DND-41 (cell line): ENCODE results near the gene TIAL1.

Experiments
- ATAC-seq: fragments of 200-7000 bp; cut with Tn5 transposase; 3 replicates; pipeline ENCODE4 v1.9.1; 2021; ENCODE audit warnings: low read depth; ENCODE audit not compliant: insufficient read depth
- DNase-seq: peaks from one replicate; pipeline ENCODE4 v3.0.0-alpha.2; 2020
- H2AFZ ChIP-seq: 2 replicates; pipeline ENCODE4 v1.6.0; 2012; ENCODE audit warnings: low read depth, low read length
- H3K27ac ChIP-seq: 2 replicates; pipeline ENCODE4 v1.5.1; 2012; ENCODE audit warnings: low read length, inconsistent platforms
- H3K27me3 ChIP-seq: fragments of 200-600 bp; sonication (generic); 2 replicates; pipeline ENCODE4 v1.6.0; 2012; ENCODE audit warnings: low read length, mild to moderate bottlenecking, inconsistent platforms; ENCODE audit not compliant: insufficient read depth, poor library complexity
- H3K36me3 ChIP-seq: 2 replicates; pipeline ENCODE4 v1.5.1; 2012; ENCODE audit warnings: low read length, inconsistent platforms; ENCODE audit not compliant: insufficient read depth
- H3K4me1 ChIP-seq: 2 replicates; pipeline ENCODE4 v1.5.1; 2012; ENCODE audit warnings: mild to moderate bottlenecking, low read length; ENCODE audit not compliant: insufficient read depth
- H3K4me2 ChIP-seq: 2 replicates; pipeline ENCODE4 v1.6.0; 2012; ENCODE audit warnings: mild to moderate bottlenecking, moderate library complexity, low read length, inconsistent platforms; ENCODE audit not compliant: insufficient read depth
- H3K4me3 ChIP-seq, 2 experiments: fragments of 200-600 bp in 1 of 2; shearing (Covaris generic) in 1 of 2; 2 replicates each; pipeline ENCODE4 v1.5.1; 2012 to 2016; ENCODE audit warnings: inconsistent platforms in 2 of 2, low read length in 2 of 2, mild to moderate bottlenecking in 2 of 2, low read depth in 1 of 2, moderate library complexity in 1 of 2
- H3K79me2 ChIP-seq: 2 replicates; pipeline ENCODE4 v1.6.0; 2012; ENCODE audit warnings: low read length, inconsistent platforms; ENCODE audit not compliant: insufficient read depth
- H3K9ac ChIP-seq: 2 replicates; pipeline ENCODE4 v1.6.0; 2012; ENCODE audit warnings: low read depth, mild to moderate bottlenecking, inconsistent platforms, low read length, moderate library complexity
- H3K9me3 ChIP-seq: 2 replicates; pipeline ENCODE4 v1.5.1; 2012; ENCODE audit warnings: low read length, moderate library complexity, mild to moderate bottlenecking, inconsistent platforms; ENCODE audit not compliant: insufficient read depth, severe bottlenecking
- H4K20me1 ChIP-seq: 2 replicates; pipeline ENCODE4 v1.6.0; 2012; ENCODE audit warnings: low read length; ENCODE audit not compliant: insufficient read depth
- EZH2 ChIP-seq: IDR thresholded peaks from 3 replicates; pipeline ENCODE4 v1.6.1; 2012; ENCODE audit warnings: borderline replicate concordance, low read depth, mild to moderate bottlenecking, moderate library complexity, low read length, inconsistent platforms; ENCODE audit not compliant: severe bottlenecking
- TF ChIP-seq, protein P1 (sequence below): IDR thresholded peaks from 2 replicates; pipeline ENCODE4 v1.5.1; 2012; ENCODE audit warnings: borderline replicate concordance, low read length, moderate library complexity, mild to moderate bottlenecking; ENCODE audit not compliant: poor library complexity, severe bottlenecking; ENCODE audit errors: extremely low read depth

Gene TIAL1

DNA sequence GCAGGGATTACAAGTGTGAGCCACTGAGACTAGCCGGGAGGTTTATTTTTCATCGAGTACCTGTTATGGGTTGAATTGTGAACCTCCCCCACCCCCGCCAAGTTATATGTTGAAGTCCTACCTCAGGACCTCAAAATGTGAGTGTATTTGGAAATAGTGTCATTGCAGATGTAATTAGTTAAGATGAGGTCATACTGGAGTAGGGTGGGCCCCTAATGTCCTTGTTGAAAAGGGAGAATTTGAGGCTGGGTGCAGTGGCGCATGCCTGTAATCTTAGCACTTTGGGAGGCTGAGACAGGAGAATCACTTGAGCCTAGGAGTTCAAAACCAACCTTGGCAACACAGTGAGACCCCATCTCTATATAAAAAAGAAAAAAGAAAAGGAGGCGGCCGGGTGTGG, 43.6 kb upstream of the TIAL1 start:
- Histone ChIP-seq H4K20me1 (no peaks in the 10 kb centered on the region), H3K9ac (no peak overlapping the region), H3K36me3 (no peaks in the 10 kb centered on the region), H3K4me1 (no peaks in the 10 kb centered on the region), H3K27ac (no peak overlapping the region), H3K27me3 (peaks cover 5% of the 10 kb centered on the region), H3K79me2 (no peaks in the 10 kb centered on the region), H2AFZ (no peak overlapping the region), H3K9me3 (peaks cover 5% of the 10 kb centered on the region), H3K4me2 (no peak overlapping the region), H3K4me3 (no peak overlapping the region)
- TF ChIP-seq EZH2, result no peak
- ATAC-seq (no peak), DNase-seq (no peak)

DNA sequence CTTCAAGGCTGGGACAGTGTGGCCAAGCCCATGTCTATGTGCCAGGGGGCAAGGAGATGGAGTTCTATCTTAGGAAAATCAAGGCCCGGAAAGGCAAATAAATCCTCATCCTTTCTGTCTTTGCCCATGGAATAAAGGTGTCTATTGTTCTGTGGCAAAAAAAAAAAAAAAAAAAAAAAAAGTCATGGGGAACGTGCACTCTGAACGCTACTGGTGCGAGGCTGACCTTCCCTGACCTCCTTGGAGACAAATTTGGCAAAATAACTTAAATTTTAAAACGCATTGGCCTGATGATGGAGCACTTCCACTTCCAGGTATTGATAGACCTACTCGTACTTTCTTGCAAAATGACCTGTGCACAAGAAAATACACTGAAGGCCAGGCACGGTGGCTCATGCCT, 42.2 kb upstream of the TIAL1 start:
- H3K4me3 ChIP-seq, result no peak overlapping the region
- H3K4me2 ChIP-seq, result no peak overlapping the region
- TF ChIP-seq, protein P1, sequence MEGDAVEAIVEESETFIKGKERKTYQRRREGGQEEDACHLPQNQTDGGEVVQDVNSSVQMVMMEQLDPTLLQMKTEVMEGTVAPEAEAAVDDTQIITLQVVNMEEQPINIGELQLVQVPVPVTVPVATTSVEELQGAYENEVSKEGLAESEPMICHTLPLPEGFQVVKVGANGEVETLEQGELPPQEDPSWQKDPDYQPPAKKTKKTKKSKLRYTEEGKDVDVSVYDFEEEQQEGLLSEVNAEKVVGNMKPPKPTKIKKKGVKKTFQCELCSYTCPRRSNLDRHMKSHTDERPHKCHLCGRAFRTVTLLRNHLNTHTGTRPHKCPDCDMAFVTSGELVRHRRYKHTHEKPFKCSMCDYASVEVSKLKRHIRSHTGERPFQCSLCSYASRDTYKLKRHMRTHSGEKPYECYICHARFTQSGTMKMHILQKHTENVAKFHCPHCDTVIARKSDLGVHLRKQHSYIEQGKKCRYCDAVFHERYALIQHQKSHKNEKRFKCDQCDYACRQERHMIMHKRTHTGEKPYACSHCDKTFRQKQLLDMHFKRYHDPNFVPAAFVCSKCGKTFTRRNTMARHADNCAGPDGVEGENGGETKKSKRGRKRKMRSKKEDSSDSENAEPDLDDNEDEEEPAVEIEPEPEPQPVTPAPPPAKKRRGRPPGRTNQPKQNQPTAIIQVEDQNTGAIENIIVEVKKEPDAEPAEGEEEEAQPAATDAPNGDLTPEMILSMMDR, result no peak
- no peak overlapping the region for H2AFZ ChIP-seq
- no peaks in the 10 kb centered on the region for H3K79me2 ChIP-seq
- no peaks in the 10 kb centered on the region for H3K9me3 ChIP-seq
- no peaks in the 10 kb centered on the region for H4K20me1 ChIP-seq
- no peak for ATAC-seq
- H3K36me3 ChIP-seq, result no peaks in the 10 kb centered on the region
- peaks cover 5% of the 10 kb centered on the region for H3K27me3 ChIP-seq
- no peaks in the 10 kb centered on the region for H3K4me1 ChIP-seq
- no peak overlapping the region for H3K9ac ChIP-seq
- H3K27ac ChIP-seq, result no peak overlapping the region
- no peak for DNase-seq

DNA sequence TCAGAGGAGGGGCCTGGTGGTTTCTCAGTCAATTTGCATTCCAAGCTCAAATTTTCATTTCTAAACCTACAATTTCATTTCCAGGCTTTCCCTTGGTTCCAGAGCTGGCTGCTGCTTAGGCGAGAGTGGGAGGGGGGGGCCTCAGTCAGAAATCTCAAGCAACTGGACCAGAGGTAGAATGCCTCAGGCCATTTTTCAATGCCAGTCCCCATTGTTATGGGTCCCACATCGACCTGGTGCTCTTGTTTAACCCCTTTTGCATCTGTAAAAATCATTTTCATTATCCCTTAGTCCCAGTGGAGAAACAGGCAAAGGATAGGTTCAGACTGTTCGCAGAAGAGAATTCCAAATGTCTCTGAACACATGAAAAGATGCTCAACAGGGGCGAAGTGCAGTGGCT, 40.9 kb upstream of the TIAL1 start:
- Histone ChIP-seq H3K27ac (no peak overlapping the region), H3K4me1 (no peaks in the 10 kb centered on the region), H3K4me3 (no peak overlapping the region), H3K9me3 (no peaks in the 10 kb centered on the region), H4K20me1 (no peaks in the 10 kb centered on the region), H2AFZ (no peak overlapping the region), H3K4me2 (no peak overlapping the region), H3K36me3 (no peaks in the 10 kb centered on the region), H3K27me3 (peaks cover 5% of the 10 kb centered on the region), H3K9ac (no peak overlapping the region), H3K79me2 (no peaks in the 10 kb centered on the region)
- no peak for TF ChIP-seq EZH2
- TF ChIP-seq, protein P1, result no peak
- DNase-seq (no peak), ATAC-seq (no peak)

DNA sequence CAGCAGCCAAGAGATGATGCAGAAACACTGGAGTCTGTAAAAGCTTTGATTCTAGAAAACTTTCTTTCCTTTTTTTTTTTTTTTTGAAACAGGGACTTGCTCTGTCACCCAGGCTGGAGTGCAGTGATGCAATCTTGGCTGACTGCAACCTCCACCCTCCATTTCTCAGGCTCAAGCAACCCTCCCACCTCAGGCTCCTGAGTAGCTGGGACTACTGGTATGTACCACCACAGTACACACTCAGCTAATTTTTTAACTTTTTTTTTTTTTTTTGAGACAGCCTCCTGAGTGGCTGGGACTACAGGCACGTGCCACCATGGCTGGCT, 37.4 kb upstream of the TIAL1 start:
- Histone ChIP-seq H3K4me3 (no peak overlapping the region), H4K20me1 (no peaks in the 10 kb centered on the region), H2AFZ (no peak overlapping the region), H3K27me3 (no peaks in the 10 kb centered on the region), H3K9me3 (no peaks in the 10 kb centered on the region), H3K4me1 (no peaks in the 10 kb centered on the region), H3K9ac (no peak overlapping the region), H3K4me2 (no peak overlapping the region), H3K36me3 (no peaks in the 10 kb centered on the region), H3K27ac (no peak overlapping the region), H3K79me2 (no peaks in the 10 kb centered on the region)
- DNase-seq (peak; percentile 14), ATAC-seq (peak; percentile 52; the same call in 1 of the 3 replicates)
- TF ChIP-seq EZH2, result no peak
- TF ChIP-seq, protein P1, result no peak
